HepG2 (cell line): Measurements from ENCODE around the gene ACSL6. TPM values are rescaled to one million over a fixed set of nuclear protein-coding genes. Genes with fewer than 3 reads are reported as not detected.
A peak's percentile ranks its signal among the peaks of the same experiment; 100 is the strongest.

ENCODE experiments used
- ETV5 ChIP-seq: IDR thresholded peaks from 2 replicates; pipeline ENCODE4 v1.6.1; 2018; ENCODE audit warnings: missing biosample characterization, missing genetic modification reagents, inconsistent platforms, borderline replicate concordance
- FOSL1 ChIP-seq: sonication (generic); formaldehyde crosslinking; IDR thresholded peaks from 2 replicates; pipeline ENCODE4 v1.9.0; 2021; ENCODE audit warnings: missing genetic modification reagents, borderline replicate concordance
- IRF2 ChIP-seq: IDR thresholded peaks from 2 replicates; pipeline ENCODE4 v1.6.1; 2018; ENCODE audit warnings: missing genetic modification reagents, missing compliant biosample characterization
- KDM4B ChIP-seq: sonication (generic); formaldehyde crosslinking; IDR thresholded peaks from 2 replicates; pipeline ENCODE4 v1.4.0; 2020; ENCODE audit warnings: missing genetic modification reagents
- MYNN ChIP-seq: sonication (generic); formaldehyde crosslinking; IDR thresholded peaks from 2 replicates; pipeline ENCODE4 v1.4.0; 2020; ENCODE audit warnings: mild to moderate bottlenecking, low read depth, missing genetic modification reagents
- SP4 ChIP-seq: sonication (generic); formaldehyde crosslinking; IDR thresholded peaks from 2 replicates; pipeline ENCODE4 v1.8.1; 2023; ENCODE audit warnings: mild to moderate bottlenecking, missing genetic modification reagents
- XRCC5 ChIP-seq: fragments of 200-400 bp; formaldehyde crosslinking; optimal IDR thresholded peaks from 2 replicates; pipeline ENCODE3; 2017; ENCODE audit warnings: mild to moderate bottlenecking, low read length
- ZNF337 ChIP-seq: sonication (generic); formaldehyde crosslinking; IDR thresholded peaks from 2 replicates; pipeline ENCODE4 v1.5.1; 2020; ENCODE audit warnings: missing genetic modification reagents, low read depth, mild to moderate bottlenecking, borderline replicate concordance
- ZNF652 ChIP-seq: IDR thresholded peaks from 2 replicates; pipeline ENCODE4 v1.6.1; 2016; ENCODE audit warnings: low read depth, borderline replicate concordance
- ZNF674 ChIP-seq: sonication (generic); formaldehyde crosslinking; IDR thresholded peaks from 2 replicates; pipeline ENCODE4 v1.5.0; 2020; ENCODE audit warnings: low read depth, mild to moderate bottlenecking, missing genetic modification reagents
- ZNF777 ChIP-seq: sonication (generic); formaldehyde crosslinking; IDR thresholded peaks from 2 replicates; pipeline ENCODE4 v1.4.0; 2020; ENCODE audit warnings: missing genetic modification reagents
- ZSCAN25 ChIP-seq: sonication (generic); formaldehyde crosslinking; IDR thresholded peaks from 2 replicates; pipeline ENCODE4 v1.8.0; 2022; ENCODE audit warnings: mild to moderate bottlenecking, missing genetic modification reagents
- polyA plus RNA-seq, 8 experiments: library from polyadenylated mRNA; depleted of rRNA in 3 of 8; stranded (reverse) in 7 of 8; unstranded in 1 of 8; fragments of >200 nt; fragmentation: Illumina TruSeq in 4 of 8; extraction: Trizol in 4 of 8; gene quantifications; 2 replicates each; pipeline versions ENCODE4 v1.2.1 to v1.2.3, GENCODE V29; 2011 to 2016; ENCODE audit warnings: low read depth in 4 of 8, missing spikeins in 1 of 8, mixed read lengths in 1 of 8; ENCODE audit not compliant: insufficient read depth in 1 of 8
- total RNA-seq, 5 experiments: library from RNA; depleted of rRNA; stranded (reverse); fragments of >200 nt; fragmentation: Illumina TruSeq; extraction: Trizol; gene quantifications; 2 replicates each; pipeline ENCODE4 v1.2.3, GENCODE V29; 2016; ENCODE audit warnings: low read depth in 1 of 5
- TF ChIP-seq, protein P1 (sequence below): sonication (generic); formaldehyde crosslinking; IDR thresholded peaks from 2 replicates; pipeline ENCODE4 v1.4.0; 2020; ENCODE audit warnings: mild to moderate bottlenecking, missing genetic modification reagents
- TF ChIP-seq, protein P2 (sequence below): sonication (generic); formaldehyde crosslinking; IDR thresholded peaks from 2 replicates; pipeline ENCODE4 v1.5.0; 2020; ENCODE audit warnings: mild to moderate bottlenecking, low read depth, missing genetic modification reagents, borderline replicate concordance
- TF ChIP-seq, protein P3 (sequence below): fragments of 450-650 bp; IDR thresholded peaks from 2 replicates; pipeline ENCODE4 v1.6.1; 2016

The ACSL6 gene
- total and polyA plus RNA-seq, 2 of the 13 experiments (the other 11 are each of a cell fraction or from before 2014, with no cell fraction given) = 3.7 to 3.8 TPM

DNA sequence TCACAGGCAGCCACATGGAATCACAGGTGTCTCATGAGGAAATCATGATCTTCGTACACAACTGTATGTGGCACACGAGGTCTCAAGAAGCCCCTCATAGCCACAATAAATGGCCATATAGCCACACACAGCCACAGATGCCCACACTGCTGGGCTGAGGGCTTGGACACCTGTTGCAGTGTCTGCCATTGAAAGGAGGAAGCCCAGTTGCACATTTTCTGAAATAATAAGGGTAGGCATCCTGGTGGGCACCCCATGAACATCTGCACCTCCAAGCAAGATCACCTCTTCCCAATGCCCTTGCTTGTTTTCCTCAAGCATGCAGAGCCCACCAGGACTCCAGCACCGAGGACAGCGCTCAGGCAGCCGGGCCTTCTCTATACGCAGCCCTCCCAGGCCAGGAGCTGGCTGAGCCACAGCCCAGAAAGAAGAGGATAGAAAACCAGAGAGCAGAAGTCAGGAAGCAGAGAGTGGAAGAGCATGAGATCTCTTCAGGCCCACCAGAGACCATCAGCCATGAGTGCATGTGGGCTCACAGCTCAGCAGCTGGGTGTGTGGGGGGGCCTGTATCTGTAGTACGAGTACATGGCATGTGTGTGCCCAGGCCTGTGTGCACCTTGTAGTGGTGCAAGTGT, 1.0 kb upstream of the ACSL6 start (continued):
- TF ChIP-seq, protein P1, sequence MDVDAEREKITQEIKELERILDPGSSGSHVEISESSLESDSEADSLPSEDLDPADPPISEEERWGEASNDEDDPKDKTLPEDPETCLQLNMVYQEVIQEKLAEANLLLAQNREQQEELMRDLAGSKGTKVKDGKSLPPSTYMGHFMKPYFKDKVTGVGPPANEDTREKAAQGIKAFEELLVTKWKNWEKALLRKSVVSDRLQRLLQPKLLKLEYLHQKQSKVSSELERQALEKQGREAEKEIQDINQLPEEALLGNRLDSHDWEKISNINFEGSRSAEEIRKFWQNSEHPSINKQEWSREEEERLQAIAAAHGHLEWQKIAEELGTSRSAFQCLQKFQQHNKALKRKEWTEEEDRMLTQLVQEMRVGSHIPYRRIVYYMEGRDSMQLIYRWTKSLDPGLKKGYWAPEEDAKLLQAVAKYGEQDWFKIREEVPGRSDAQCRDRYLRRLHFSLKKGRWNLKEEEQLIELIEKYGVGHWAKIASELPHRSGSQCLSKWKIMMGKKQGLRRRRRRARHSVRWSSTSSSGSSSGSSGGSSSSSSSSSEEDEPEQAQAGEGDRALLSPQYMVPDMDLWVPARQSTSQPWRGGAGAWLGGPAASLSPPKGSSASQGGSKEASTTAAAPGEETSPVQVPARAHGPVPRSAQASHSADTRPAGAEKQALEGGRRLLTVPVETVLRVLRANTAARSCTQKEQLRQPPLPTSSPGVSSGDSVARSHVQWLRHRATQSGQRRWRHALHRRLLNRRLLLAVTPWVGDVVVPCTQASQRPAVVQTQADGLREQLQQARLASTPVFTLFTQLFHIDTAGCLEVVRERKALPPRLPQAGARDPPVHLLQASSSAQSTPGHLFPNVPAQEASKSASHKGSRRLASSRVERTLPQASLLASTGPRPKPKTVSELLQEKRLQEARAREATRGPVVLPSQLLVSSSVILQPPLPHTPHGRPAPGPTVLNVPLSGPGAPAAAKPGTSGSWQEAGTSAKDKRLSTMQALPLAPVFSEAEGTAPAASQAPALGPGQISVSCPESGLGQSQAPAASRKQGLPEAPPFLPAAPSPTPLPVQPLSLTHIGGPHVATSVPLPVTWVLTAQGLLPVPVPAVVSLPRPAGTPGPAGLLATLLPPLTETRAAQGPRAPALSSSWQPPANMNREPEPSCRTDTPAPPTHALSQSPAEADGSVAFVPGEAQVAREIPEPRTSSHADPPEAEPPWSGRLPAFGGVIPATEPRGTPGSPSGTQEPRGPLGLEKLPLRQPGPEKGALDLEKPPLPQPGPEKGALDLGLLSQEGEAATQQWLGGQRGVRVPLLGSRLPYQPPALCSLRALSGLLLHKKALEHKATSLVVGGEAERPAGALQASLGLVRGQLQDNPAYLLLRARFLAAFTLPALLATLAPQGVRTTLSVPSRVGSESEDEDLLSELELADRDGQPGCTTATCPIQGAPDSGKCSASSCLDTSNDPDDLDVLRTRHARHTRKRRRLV (CRISPR knock-in tag) = no peak
- TF ChIP-seq MYNN = no peak
- no peak for TF ChIP-seq ZNF777
- TF ChIP-seq, protein P2, sequence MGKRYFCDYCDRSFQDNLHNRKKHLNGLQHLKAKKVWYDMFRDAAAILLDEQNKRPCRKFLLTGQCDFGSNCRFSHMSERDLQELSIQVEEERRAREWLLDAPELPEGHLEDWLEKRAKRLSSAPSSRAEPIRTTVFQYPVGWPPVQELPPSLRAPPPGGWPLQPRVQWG (CRISPR knock-in tag) = no peak
- 0 out of 2 replicates have a peak, but pooled peaks have one; percentile 64 for TF ChIP-seq KDM4B (CRISPR knock-in tag)
- peak; percentile 79 for TF ChIP-seq IRF2 (CRISPR knock-in tag)
- TF ChIP-seq ZNF652 = no peak
- 0 out of 2 replicates have a peak, but pooled peaks have one; percentile 16 for TF ChIP-seq FOSL1 (CRISPR knock-in tag)
- TF ChIP-seq ZSCAN25 (CRISPR knock-in tag) = peak; percentile 63; the same call in 1 of the 2 replicates
- no peak for TF ChIP-seq XRCC5
- TF ChIP-seq ETV5 (CRISPR knock-in tag) = no peak
- TF ChIP-seq, protein P3, sequence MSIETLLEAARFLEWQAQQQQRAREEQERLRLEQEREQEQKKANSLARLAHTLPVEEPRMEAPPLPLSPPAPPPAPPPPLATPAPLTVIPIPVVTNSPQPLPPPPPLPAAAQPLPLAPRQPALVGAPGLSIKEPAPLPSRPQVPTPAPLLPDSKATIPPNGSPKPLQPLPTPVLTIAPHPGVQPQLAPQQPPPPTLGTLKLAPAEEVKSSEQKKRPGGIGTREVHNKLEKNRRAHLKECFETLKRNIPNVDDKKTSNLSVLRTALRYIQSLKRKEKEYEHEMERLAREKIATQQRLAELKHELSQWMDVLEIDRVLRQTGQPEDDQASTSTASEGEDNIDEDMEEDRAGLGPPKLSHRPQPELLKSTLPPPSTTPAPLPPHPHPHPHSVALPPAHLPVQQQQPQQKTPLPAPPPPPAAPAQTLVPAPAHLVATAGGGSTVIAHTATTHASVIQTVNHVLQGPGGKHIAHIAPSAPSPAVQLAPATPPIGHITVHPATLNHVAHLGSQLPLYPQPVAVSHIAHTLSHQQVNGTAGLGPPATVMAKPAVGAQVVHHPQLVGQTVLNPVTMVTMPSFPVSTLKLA = no peak
- no peak; the same call in 1 of the 2 replicates for TF ChIP-seq SP4 (CRISPR knock-in tag)
- TF ChIP-seq ZNF674 (CRISPR knock-in tag) = no peak
- no peak for TF ChIP-seq ZNF337 (CRISPR knock-in tag)
